Endothelial cell of umbilical vein (primary cell): ENCODE data around the gene ELOB. TPM values are rescaled to one million over a fixed set of nuclear protein-coding genes. Genes with fewer than 3 reads are reported as not detected.

ENCODE experiments used
- BruUV-seq: library from RNA; stranded (reverse); fragments of 400-500 nt; replicated peaks from 2 replicates; lab custom pipeline; 2021; lab: Mats Ljungman, UMichigan
- CTCF ChIA-PET: fragments of 300-600, 350-600 bp; sonication (Branson Sonifier 250); formaldehyde crosslinking; loops from one replicate; lab custom pipeline; 2021; ENCODE audit warnings: antibody characterized with exemption, inconsistent platforms; lab: Charles Lee
- POLR2A ChIA-PET: fragments of 300-600, 350-600 bp; sonication (Branson Sonifier 250); formaldehyde crosslinking; loops from one replicate; lab custom pipeline; 2021; ENCODE audit warnings: antibody characterized with exemption, inconsistent platforms; lab: Charles Lee
- DNase-seq: peaks from one replicate; pipeline ENCODE4 v3.0.0-alpha.2; 2011; ENCODE audit warnings: low read depth, low spot score
- FAIRE-seq: peaks from 2 replicates; lab custom pipeline; 2011; peaks lifted over from hg19 to GRCh38; lab: Jason Lieb, UNC
- H2AFZ ChIP-seq: 2 replicates; pipeline ENCODE4 v1.6.0; 2012; ENCODE audit warnings: low read depth, low read length, control low read depth, inconsistent platforms
- H3K27ac ChIP-seq: 2 replicates; pipeline ENCODE4 v1.5.1; 2011; ENCODE audit warnings: low read depth, mild to moderate bottlenecking, control low read depth, low read length, moderate library complexity; ENCODE audit not compliant: insufficient read depth
- H3K27me3 ChIP-seq, 2 experiments: 2 replicates each; pipeline versions ENCODE4 v1.6.0 to v1.6.1; 2011; ENCODE audit warnings: low read length in 2 of 2, mixed read lengths in 1 of 2; ENCODE audit not compliant: control insufficient read depth in 2 of 2, insufficient read depth in 2 of 2
- H3K36me3 ChIP-seq, 2 experiments: 2 replicates in 1 of 2; 3 replicates in 1 of 2; pipeline ENCODE4 v1.5.1; 2011; ENCODE audit warnings: low read length in 2 of 2, mild to moderate bottlenecking in 1 of 2, moderate library complexity in 1 of 2; ENCODE audit not compliant: control insufficient read depth in 2 of 2, insufficient read depth in 2 of 2; ENCODE audit errors: extremely low read depth in 1 of 2
- H3K4me1 ChIP-seq: 3 replicates; pipeline ENCODE4 v1.5.1; 2011; ENCODE audit warnings: mild to moderate bottlenecking, low read length; ENCODE audit not compliant: control insufficient read depth, insufficient read depth; ENCODE audit errors: extremely low read depth
- H3K4me2 ChIP-seq: 2 replicates; pipeline ENCODE4 v1.6.1; 2011; ENCODE audit warnings: low read length, control low read depth, mixed read lengths; ENCODE audit not compliant: insufficient read depth
- H3K4me3 ChIP-seq, 3 experiments: fragments of 200-600 bp in 1 of 3; sonication (generic), shearing (Covaris generic) in 1 of 3; replicated peaks in 1 of 3; 2 replicates each; pipeline ENCODE4 v1.5.1; 2011 to 2016; ENCODE audit warnings: control low read depth in 3 of 3, low read length in 3 of 3, mild to moderate bottlenecking in 2 of 3, inconsistent platforms in 1 of 3, low read depth in 1 of 3, moderate library complexity in 1 of 3; ENCODE audit not compliant: insufficient read depth in 1 of 3
- H3K79me2 ChIP-seq: 2 replicates; pipeline ENCODE4 v1.6.0; 2012; ENCODE audit warnings: low read length, inconsistent platforms; ENCODE audit not compliant: control insufficient read depth, insufficient read depth
- H3K9ac ChIP-seq: replicated peaks from 2 replicates; pipeline ENCODE3; 2011; ENCODE audit warnings: low read length, control low read depth; ENCODE audit not compliant: insufficient read depth; ENCODE audit errors: extremely low read depth
- H3K9me1 ChIP-seq: replicated peaks from 3 replicates; pipeline ENCODE4 v1.6.0; 2011; ENCODE audit warnings: mild to moderate bottlenecking, low read length; ENCODE audit not compliant: control insufficient read depth, insufficient read depth; ENCODE audit errors: extremely low read depth
- H3K9me3 ChIP-seq: replicated peaks from 2 replicates; pipeline ENCODE4 v1.5.1; 2012; ENCODE audit warnings: low read length, inconsistent platforms; ENCODE audit not compliant: control insufficient read depth, insufficient read depth
- H4K20me1 ChIP-seq: replicated peaks from 2 replicates; pipeline ENCODE3; 2011; ENCODE audit warnings: mild to moderate bottlenecking, low read length; ENCODE audit not compliant: control insufficient read depth, insufficient read depth; ENCODE audit errors: extremely low read depth
- CTCF ChIP-seq, 2 donors: IDR thresholded peaks; 1 replicate in 1 of 2; 2 replicates in 1 of 2; pipeline ENCODE4 v1.5.1; 2011; ENCODE audit warnings: low read length in 2 of 2, mild to moderate bottlenecking in 2 of 2, moderate library complexity in 2 of 2, control low read depth in 1 of 2, inconsistent platforms in 1 of 2, low read depth in 1 of 2; ENCODE audit not compliant: insufficient read depth in 1 of 2; ENCODE audit errors: extremely low read depth in 1 of 2
- EZH2 ChIP-seq: IDR thresholded peaks from 2 replicates; pipeline ENCODE4 v1.6.1; 2012; ENCODE audit warnings: borderline replicate concordance, low read depth, mild to moderate bottlenecking, moderate library complexity, low read length, inconsistent platforms; ENCODE audit not compliant: severe bottlenecking
- FOS ChIP-seq: IDR thresholded peaks from 2 replicates; pipeline ENCODE4 v1.6.1; 2011; ENCODE audit warnings: mild to moderate bottlenecking, low read length, moderate library complexity, borderline replicate concordance; ENCODE audit not compliant: insufficient read depth
- GATA2 ChIP-seq: IDR thresholded peaks from 2 replicates; pipeline ENCODE4 v1.7.0; 2011; ENCODE audit warnings: low read depth, mild to moderate bottlenecking, moderate library complexity, mixed read lengths, low read length; ENCODE audit not compliant: insufficient read length, insufficient read depth
- JUN ChIP-seq: IDR thresholded peaks from 2 replicates; pipeline ENCODE4 v1.6.1; 2011; ENCODE audit warnings: borderline replicate concordance, low read depth; ENCODE audit not compliant: insufficient read length, insufficient read depth
- MAX ChIP-seq: IDR thresholded peaks from 2 replicates; pipeline ENCODE4 v1.6.1; 2011; ENCODE audit not compliant: insufficient read depth, insufficient read length
- MYC ChIP-seq: IDR thresholded peaks from one replicate; pipeline ENCODE4 v1.6.1; 2011; ENCODE audit warnings: mild to moderate bottlenecking, low read depth, low read length
- POLR2A ChIP-seq: IDR thresholded peaks from 2 replicates; pipeline ENCODE4 v1.6.1; 2012; ENCODE audit warnings: low read depth, mild to moderate bottlenecking, control low read depth, low read length
- POLR2AphosphoS5 ChIP-seq: IDR thresholded peaks from 2 replicates; pipeline ENCODE4 v1.6.1; 2012; ENCODE audit warnings: low read depth, mild to moderate bottlenecking, control low read depth, low read length, moderate library complexity; ENCODE audit not compliant: insufficient read depth
- dilution Hi-C: fragments of 300-500 bp; cut with MboI; formaldehyde crosslinking; loops from one replicate; pipeline ENCODE4 v1.15.0; 2019; ENCODE audit warnings: low sequenced_read_pairs; ENCODE audit not compliant: extremely low pct_ligation_motif_present
- intact Hi-C: fragments of 100-400 bp; cut with micrococcal nuclease; formaldehyde crosslinking; loops from one replicate; pipeline ENCODE4 v1.10.0; 2022
- polyA plus RNA-seq, 4 experiments: library from polyadenylated mRNA; depleted of rRNA in 3 of 4; stranded (reverse) in 3 of 4; unstranded in 1 of 4; fragments of >200 nt; gene quantifications; 2 replicates each; pipeline versions ENCODE4 v1.2.1 to v1.2.3, GENCODE V29; 2011 to 2012; ENCODE audit warnings: missing spikeins in 1 of 4
- total RNA-seq: library from RNA; stranded (reverse); gene quantifications from 2 replicates; pipeline ENCODE4 v1.2.3, GENCODE V29; 2021

The ELOB gene
- total and polyA plus RNA-seq, 2 donors (not counting 3 experiments of a cell fraction or from before 2014, with no cell fraction given) = 251 to 848 TPM

GRCh38 chr16:2819179-2819938 lies 42.3 kb upstream of the ELOB start:
- Histone ChIP-seq H3K27me3 (no peaks in the 10 kb centered on the region), H3K79me2 (no peaks in the 10 kb centered on the region), H3K36me3 (no peaks in the 10 kb centered on the region), H4K20me1 (no peaks in the 10 kb centered on the region), H3K4me1 (no peaks in the 10 kb centered on the region), H2AFZ (no peak overlapping the region), H3K9me1 (no peaks in the 10 kb centered on the region), H3K27ac (no peak overlapping the region), H3K4me3 (no peak overlapping the region), H3K9me3 (no peaks in the 10 kb centered on the region), H3K9ac (no peak overlapping the region), H3K4me2 (no peak overlapping the region)
- FAIRE-seq = no peak
- BruUV-seq = no TSS peak
- ChIA-PET CTCF (no interaction called here), POLR2A (interaction anchor here (0.5 kb wide), 1 partner anchor 23 kb away, joined by 3 read pairs; no protein-coding TSS in a partner anchor)
- no peak for DNase-seq
- no peak for TF ChIP-seq MYC
- dilution Hi-C loops (no loop called here), intact Hi-C loops (no loop called here)

GRCh38 chr16:2818272-2818876 lies 41.3 kb upstream of the ELOB start:
- FAIRE-seq = no peak
- Histone ChIP-seq H3K27ac (no peak overlapping the region), H3K9ac (no peak overlapping the region), H3K4me2 (no peak overlapping the region), H3K27me3 (no peaks in the 10 kb centered on the region), H3K79me2 (no peaks in the 10 kb centered on the region), H2AFZ (no peak overlapping the region), H3K9me3 (no peaks in the 10 kb centered on the region), H3K9me1 (no peaks in the 10 kb centered on the region), H3K4me1 (no peaks in the 10 kb centered on the region), H4K20me1 (no peaks in the 10 kb centered on the region), H3K4me3 (no peak overlapping the region), H3K36me3 (no peaks in the 10 kb centered on the region)
- intact Hi-C loops (no loop called here), dilution Hi-C loops (no loop called here)
- TF ChIP-seq FOS (no peak), MYC (no peak), MAX (no peak), POLR2AphosphoS5 (no peak), EZH2 (no peak), CTCF (IDR thresholded peaks at IDR 0.05; ENCODE audit: extremely low read depth in 1 of 2, insufficient read depth in 1 of 2, low read depth in 1 of 2, low read length in 2 of 2) (no peak), GATA2 (no peak), POLR2A (no peak), JUN (no peak)
- ChIA-PET POLR2A (no interaction called here), CTCF (no interaction called here)
- no TSS peak for BruUV-seq
- DNase-seq = no peak
